KMS-11 (cell line): Measurements from ENCODE around the gene MLH3.

Source experiments
- H2AFZ ChIP-seq: fragments of 200-600 bp; sonication (generic); 2 replicates; pipeline ENCODE4 v1.6.1; 2016; ENCODE audit warnings: antibody characterized with exemption, mixed run types, low read depth
- H3K27ac ChIP-seq: fragments of 200-600 bp; sonication (generic); 2 replicates; pipeline ENCODE4 v1.6.1; 2016; ENCODE audit warnings: mild to moderate bottlenecking, mixed run types
- H3K27me3 ChIP-seq: fragments of 200-600 bp; sonication (generic); 2 replicates; pipeline ENCODE4 v1.6.1; 2017; ENCODE audit warnings: mild to moderate bottlenecking, low read depth, mixed run types, moderate library complexity; ENCODE audit not compliant: insufficient read depth
- H3K36me3 ChIP-seq: fragments of 200-600 bp; sonication (generic); 2 replicates; pipeline ENCODE4 v1.6.1; 2017; ENCODE audit warnings: mild to moderate bottlenecking, mixed run types; ENCODE audit not compliant: insufficient read depth
- H3K4me1 ChIP-seq: fragments of 200-600 bp; sonication (generic); 2 replicates; pipeline ENCODE4 v1.6.1; 2016; ENCODE audit warnings: mild to moderate bottlenecking, low read depth, mixed run types; ENCODE audit not compliant: poor library complexity, severe bottlenecking
- H3K4me2 ChIP-seq: fragments of 200-600 bp; sonication (generic); 2 replicates; pipeline ENCODE4 v1.7.0; 2016; ENCODE audit warnings: mild to moderate bottlenecking, mixed run types
- H3K4me3 ChIP-seq: fragments of 200-600 bp; sonication (generic); IDR thresholded peaks from 2 replicates; pipeline ENCODE4 v1.6.1; 2017; ENCODE audit warnings: low read depth, low read length, mixed read lengths; ENCODE audit not compliant: insufficient read depth
- H3K79me2 ChIP-seq: fragments of 200-600 bp; sonication (generic); 2 replicates; pipeline ENCODE4 v1.6.1; 2016; ENCODE audit warnings: low read depth, mixed run types; ENCODE audit not compliant: insufficient read depth
- H3K9ac ChIP-seq: fragments of 200-600 bp; sonication (generic); 2 replicates; pipeline ENCODE4 v1.6.1; 2016; ENCODE audit warnings: mild to moderate bottlenecking, mixed run types
- H4K20me1 ChIP-seq: fragments of 200-600 bp; sonication (generic); 2 replicates; pipeline ENCODE4 v1.6.1; 2016; ENCODE audit warnings: mild to moderate bottlenecking, mixed run types; ENCODE audit not compliant: insufficient read depth
- CTCF ChIP-seq: fragments of 200-600 bp; sonication (generic); conservative IDR thresholded peaks from 2 replicates; pipeline ENCODE4 v1.6.1; 2017; ENCODE audit warnings: low read depth, mild to moderate bottlenecking, antibody characterized with exemption, low read length, moderate library complexity, mixed read lengths

The MLH3 gene

DNA sequence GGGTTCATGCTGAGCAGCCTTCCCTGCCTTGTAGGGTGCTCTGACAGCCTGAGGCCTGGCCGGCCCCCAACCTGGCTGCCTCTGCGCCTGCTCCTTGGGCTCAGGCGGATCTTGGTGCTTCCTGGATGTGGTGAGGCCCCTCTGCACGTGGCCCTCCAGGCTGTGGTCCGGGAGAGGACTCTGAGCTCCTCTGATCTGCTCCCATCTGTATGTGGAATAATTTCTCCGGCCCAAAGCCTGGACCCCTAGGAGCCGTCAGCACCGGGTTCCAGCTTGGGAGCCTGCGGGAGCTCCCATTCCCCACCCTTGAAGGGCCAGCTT is 69.8 kb downstream of the MLH3 start:
- H3K36me3 ChIP-seq = no peaks in the 10 kb centered on the region
- no peaks in the 10 kb centered on the region for H4K20me1 ChIP-seq
- no peak overlapping the region for H3K4me3 ChIP-seq
- no peak for TF ChIP-seq CTCF
- H3K27ac ChIP-seq = no peak overlapping the region
- no peak overlapping the region for H3K4me2 ChIP-seq
- no peaks in the 10 kb centered on the region for H3K27me3 ChIP-seq
- no peaks in the 10 kb centered on the region for H3K79me2 ChIP-seq
- no peak overlapping the region for H2AFZ ChIP-seq
- H3K4me1 ChIP-seq = no peaks in the 10 kb centered on the region
- H3K9ac ChIP-seq = no peak overlapping the region

DNA sequence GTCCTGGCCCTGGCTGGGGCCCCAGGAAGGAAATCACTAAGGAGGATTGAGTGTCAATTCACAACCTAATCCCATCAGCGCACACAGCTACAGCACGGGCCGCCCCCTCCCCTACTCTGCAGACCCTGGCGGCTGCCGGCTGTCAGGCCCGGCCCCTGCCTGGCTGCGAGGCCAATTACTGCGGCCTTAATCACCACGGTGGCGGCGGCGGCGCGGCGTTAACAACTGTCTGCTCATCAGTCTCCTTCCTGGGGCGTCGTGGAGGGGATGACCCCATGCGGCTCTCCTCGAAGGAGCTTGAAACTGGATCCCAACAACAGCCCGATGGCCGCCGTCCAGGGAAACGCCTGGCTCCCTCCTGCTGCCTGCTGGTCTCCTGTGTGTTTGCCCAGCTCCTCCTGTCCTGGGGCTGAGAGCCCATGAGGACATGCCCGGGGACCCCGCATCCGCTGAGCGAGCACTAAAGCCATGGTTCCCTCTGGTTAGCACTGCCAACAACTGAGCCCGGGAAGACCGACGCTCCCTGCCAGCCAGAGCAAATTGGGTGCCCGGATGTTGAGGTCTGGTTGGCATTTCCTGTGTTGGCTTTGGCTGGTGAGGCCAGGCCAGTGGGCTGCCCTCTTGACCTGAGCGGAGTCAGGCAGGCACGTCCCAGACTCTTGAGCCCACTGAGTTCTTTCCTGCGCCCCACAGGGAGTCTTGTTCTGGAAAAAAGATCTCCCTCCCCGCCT is 70.4 kb downstream of the MLH3 start:
- H3K27ac ChIP-seq = no peak overlapping the region
- H3K36me3 ChIP-seq = no peaks in the 10 kb centered on the region
- no peak overlapping the region for H3K4me2 ChIP-seq
- no peaks in the 10 kb centered on the region for H3K4me1 ChIP-seq
- H3K9ac ChIP-seq = no peak overlapping the region
- no peaks in the 10 kb centered on the region for H4K20me1 ChIP-seq
- no peaks in the 10 kb centered on the region for H3K79me2 ChIP-seq
- TF ChIP-seq CTCF = no peak
- H3K27me3 ChIP-seq = no peaks in the 10 kb centered on the region
- H2AFZ ChIP-seq = no peak overlapping the region
- H3K4me3 ChIP-seq = no peak overlapping the region

GRCh38 chr14:74980398-74980730 is 70.9 kb downstream of the MLH3 start:
- no peak for TF ChIP-seq CTCF
- no peaks in the 10 kb centered on the region for H3K27me3 ChIP-seq

DNA sequence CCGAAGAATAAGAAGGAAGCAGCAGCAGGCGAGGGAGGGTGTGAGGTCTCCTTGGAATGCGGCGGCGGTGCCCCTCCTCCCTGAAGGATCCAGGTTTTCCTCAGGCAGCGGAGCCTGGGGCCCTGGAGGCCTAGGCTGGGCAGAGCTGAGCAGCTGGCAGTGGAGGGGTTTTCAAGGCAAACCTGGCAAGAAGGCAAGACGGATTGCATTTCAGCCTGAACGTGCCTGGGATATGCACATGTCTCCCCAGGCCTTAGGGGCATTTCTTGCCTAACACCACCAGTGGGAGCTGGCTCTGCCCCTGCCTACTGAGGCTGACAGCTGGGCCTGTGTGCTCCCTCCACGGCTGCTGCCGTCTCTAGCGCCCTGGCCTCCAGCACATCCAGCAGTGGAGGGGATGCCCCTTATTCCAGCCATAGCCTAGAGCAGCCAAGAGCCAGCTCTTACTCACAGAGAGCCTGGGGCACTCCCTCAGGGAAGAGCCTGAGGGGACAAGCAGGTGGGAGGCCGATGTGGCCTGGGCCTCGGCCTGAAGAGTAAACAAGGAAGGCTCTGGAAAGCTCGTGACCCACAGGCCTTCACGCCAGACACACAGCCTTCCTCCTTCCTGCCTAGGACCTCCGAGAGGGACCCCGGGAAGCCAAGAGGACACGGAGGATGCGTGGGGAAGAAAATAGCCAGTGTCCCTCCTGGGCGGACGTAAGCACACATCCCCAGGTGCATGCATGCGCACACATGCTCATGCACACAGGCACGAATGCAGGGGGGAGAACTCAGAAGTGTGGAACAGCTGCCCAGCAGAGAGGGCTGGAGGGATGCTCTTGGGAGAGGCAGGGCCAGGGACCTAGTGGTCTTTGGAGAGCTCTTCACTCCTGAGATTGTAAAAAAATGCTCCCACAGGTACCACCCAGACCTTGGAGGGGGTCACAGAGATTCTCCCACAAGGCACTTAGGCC is 71.5 kb downstream of the MLH3 start:
- Histone ChIP-seq H3K9ac (no peak overlapping the region), H3K79me2 (no peaks in the 10 kb centered on the region), H3K27me3 (no peaks in the 10 kb centered on the region), H2AFZ (no peak overlapping the region), H4K20me1 (no peaks in the 10 kb centered on the region), H3K4me3 (no peak overlapping the region), H3K27ac (no peak overlapping the region), H3K36me3 (no peaks in the 10 kb centered on the region), H3K4me1 (no peaks in the 10 kb centered on the region), H3K4me2 (no peak overlapping the region)
- TF ChIP-seq CTCF = no peak

More at GRCh38 chr14:74980398-74980730, 70.9 kb downstream of the MLH3 start:
- no peak overlapping the region for H3K27ac ChIP-seq
- H3K4me1 ChIP-seq = no peaks in the 10 kb centered on the region
- no peaks in the 10 kb centered on the region for H3K79me2 ChIP-seq
- no peak overlapping the region for H2AFZ ChIP-seq
- H3K36me3 ChIP-seq = no peaks in the 10 kb centered on the region
- no peak overlapping the region for H3K9ac ChIP-seq
- H3K4me2 ChIP-seq = no peak overlapping the region
- H3K4me3 ChIP-seq = no peak overlapping the region
- no peaks in the 10 kb centered on the region for H4K20me1 ChIP-seq
